C4-2B (cell line): ENCODE data around the gene ECT2L.

Experiments
- ZFX ChIP-seq: fragments of 450-650 bp; IDR thresholded peaks from 2 replicates; pipeline ENCODE4 v1.6.1; 2017
- TF ChIP-seq, protein P1 (sequence below): fragments of 450-650 bp; conservative IDR thresholded peaks from 2 replicates; pipeline ENCODE4 v1.5.1; 2017; ENCODE audit warnings: mild to moderate bottlenecking

- TF ChIP-seq, protein P1, sequence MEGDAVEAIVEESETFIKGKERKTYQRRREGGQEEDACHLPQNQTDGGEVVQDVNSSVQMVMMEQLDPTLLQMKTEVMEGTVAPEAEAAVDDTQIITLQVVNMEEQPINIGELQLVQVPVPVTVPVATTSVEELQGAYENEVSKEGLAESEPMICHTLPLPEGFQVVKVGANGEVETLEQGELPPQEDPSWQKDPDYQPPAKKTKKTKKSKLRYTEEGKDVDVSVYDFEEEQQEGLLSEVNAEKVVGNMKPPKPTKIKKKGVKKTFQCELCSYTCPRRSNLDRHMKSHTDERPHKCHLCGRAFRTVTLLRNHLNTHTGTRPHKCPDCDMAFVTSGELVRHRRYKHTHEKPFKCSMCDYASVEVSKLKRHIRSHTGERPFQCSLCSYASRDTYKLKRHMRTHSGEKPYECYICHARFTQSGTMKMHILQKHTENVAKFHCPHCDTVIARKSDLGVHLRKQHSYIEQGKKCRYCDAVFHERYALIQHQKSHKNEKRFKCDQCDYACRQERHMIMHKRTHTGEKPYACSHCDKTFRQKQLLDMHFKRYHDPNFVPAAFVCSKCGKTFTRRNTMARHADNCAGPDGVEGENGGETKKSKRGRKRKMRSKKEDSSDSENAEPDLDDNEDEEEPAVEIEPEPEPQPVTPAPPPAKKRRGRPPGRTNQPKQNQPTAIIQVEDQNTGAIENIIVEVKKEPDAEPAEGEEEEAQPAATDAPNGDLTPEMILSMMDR: no peak
- no peak for TF ChIP-seq ZFX
Measured at GRCh38 chr6:138824482-138825144, 28.7 kb downstream of the ECT2L start.
